HepG2 (cell line): Measurements from ENCODE around the gene WDR43. TPM values are rescaled to one million over a fixed set of nuclear protein-coding genes. Genes with fewer than 3 reads are reported as not detected.

ENCODE experiments used
- ATAC-seq: fragments of 200-7000 bp; cut with Tn5 transposase; 3 replicates; pipeline ENCODE4 v1.9.1; 2020; ENCODE audit warnings: mild to moderate bottlenecking, moderate library complexity
- BruUV-seq: library from RNA; stranded (reverse); fragments of 400-500 nt; replicated peaks from 2 replicates; lab custom pipeline; 2021; lab: Mats Ljungman, UMichigan
- CTCF ChIA-PET: fragments of 300-600 bp; formaldehyde crosslinking; extraction: SDS; loops from one replicate; lab custom pipeline; 2021; ENCODE audit warnings: low total read pairs, inconsistent platforms, low intra/inter-chr PET ratio; lab: Yijun Ruan, JAX
- POLR2A ChIA-PET: fragments of 350-600 bp; sonication (Branson Sonifier 250); formaldehyde crosslinking; loops from one replicate; lab custom pipeline; 2020; ENCODE audit warnings: antibody characterized with exemption, inconsistent platforms; lab: Yijun Ruan, JAX
- DNase-seq: peaks from one replicate; pipeline ENCODE4 v3.0.0-alpha.2; 2015; ENCODE audit warnings: low spot score
- FAIRE-seq: peaks from 3 replicates; lab custom pipeline; 2011; peaks lifted over from hg19 to GRCh38; lab: Jason Lieb, UNC
- H2AFZ ChIP-seq: one replicate; pipeline ENCODE4 v1.6.1; 2011; ENCODE audit warnings: low read length, inconsistent platforms
- H3K27ac ChIP-seq: fragments of 300-600 bp; 3 replicates; pipeline ENCODE4 v1.8.0; 2011; ENCODE audit warnings: mixed run types, mild to moderate bottlenecking, mixed read lengths, low read length, inconsistent platforms; ENCODE audit not compliant: insufficient read depth; ENCODE audit errors: extremely low read length
- H3K27me3 ChIP-seq, 2 experiments: fragments of 200-600 bp in 1 of 2; 2 replicates in 1 of 2; 3 replicates in 1 of 2; pipeline versions ENCODE4 v1.6.0 to v1.8.0; 2011; ENCODE audit warnings: low read length in 2 of 2, mild to moderate bottlenecking in 2 of 2, moderate library complexity in 2 of 2, inconsistent platforms in 1 of 2; ENCODE audit not compliant: insufficient read depth in 2 of 2, control insufficient read depth in 1 of 2
- H3K36me3 ChIP-seq, 2 experiments: fragments of 200-600 bp in 1 of 2; replicated peaks in 1 of 2; 2 replicates in 1 of 2; 3 replicates in 1 of 2; pipeline versions ENCODE4 v1.5.1 to v1.8.0; 2011; ENCODE audit warnings: low read length in 2 of 2, inconsistent platforms in 1 of 2; ENCODE audit not compliant: insufficient read depth in 2 of 2, control insufficient read depth in 1 of 2
- H3K4me1 ChIP-seq: 2 replicates; pipeline ENCODE4 v1.5.1; 2012; ENCODE audit warnings: low read length, inconsistent platforms; ENCODE audit not compliant: insufficient read depth
- H3K4me2 ChIP-seq: 2 replicates; pipeline ENCODE4 v1.6.0; 2011; ENCODE audit warnings: low read depth, low read length, inconsistent platforms
- H3K4me3 ChIP-seq, 3 experiments: fragments of 200-600 bp in 1 of 3; sonication (generic), shearing (Covaris generic) in 1 of 3; replicated peaks in 1 of 3; 2 replicates each; pipeline ENCODE4 v1.5.1; 2011 to 2016; ENCODE audit warnings: low read length in 3 of 3, inconsistent platforms in 2 of 3, low read depth in 2 of 3, mild to moderate bottlenecking in 2 of 3, control low read depth in 1 of 3, mixed read lengths in 1 of 3; ENCODE audit not compliant: insufficient read depth in 1 of 3
- H3K79me2 ChIP-seq: one replicate; pipeline ENCODE4 v1.6.1; 2011; ENCODE audit warnings: low read length, inconsistent platforms; ENCODE audit not compliant: insufficient read depth
- H3K9ac ChIP-seq: 2 replicates; pipeline ENCODE4 v1.6.0; 2011; ENCODE audit warnings: mild to moderate bottlenecking, low read depth, low read length, inconsistent platforms; ENCODE audit not compliant: insufficient read depth
- H3K9me3 ChIP-seq: 2 replicates; pipeline ENCODE4 v1.5.1; 2012; ENCODE audit warnings: mild to moderate bottlenecking, low read length
- H4K20me1 ChIP-seq: 2 replicates; pipeline ENCODE4 v1.6.0; 2011; ENCODE audit warnings: inconsistent platforms, mild to moderate bottlenecking, low read length, moderate library complexity; ENCODE audit not compliant: insufficient read depth
- ARID5B ChIP-seq: IDR thresholded peaks from 2 replicates; pipeline ENCODE4 v1.4.0; 2020; ENCODE audit warnings: mild to moderate bottlenecking, missing genetic modification reagents
- CENPX ChIP-seq: sonication (generic); formaldehyde crosslinking; IDR thresholded peaks from 2 replicates; pipeline ENCODE4 v1.9.0; 2021; ENCODE audit warnings: mild to moderate bottlenecking, missing genetic modification reagents, moderate library complexity
- ELF1 ChIP-seq: sonication (generic); formaldehyde crosslinking; IDR thresholded peaks from 2 replicates; pipeline ENCODE4 v1.4.0; 2020; ENCODE audit warnings: missing genetic modification reagents
- FOXA1 ChIP-seq, 2 experiments: fragments of 450-650 bp in 1 of 2; sonication (generic) in 1 of 2; formaldehyde crosslinking in 1 of 2; IDR thresholded peaks; 2 replicates each; pipeline versions ENCODE4 v1.4.0 to v1.6.1; 2016 to 2020; ENCODE audit warnings: missing genetic modification reagents in 1 of 2
- HOXA3 ChIP-seq: sonication (generic); formaldehyde crosslinking; IDR thresholded peaks from 2 replicates; pipeline ENCODE4 v1.5.0; 2020; ENCODE audit warnings: missing genetic modification reagents
- KDM5B ChIP-seq: sonication (generic); formaldehyde crosslinking; IDR thresholded peaks from 2 replicates; pipeline ENCODE4 v1.4.0; 2020; ENCODE audit warnings: missing genetic modification reagents, mild to moderate bottlenecking, borderline replicate concordance
- NR2F6 ChIP-seq, 2 experiments: IDR thresholded peaks; 2 replicates each; pipeline ENCODE4 v1.6.1; 2016; ENCODE audit warnings: antibody characterized with exemption in 1 of 2, mild to moderate bottlenecking in 1 of 2
- PLRG1 ChIP-seq: fragments of 450-650 bp; conservative IDR thresholded peaks from 2 replicates; pipeline ENCODE4 v1.6.1; 2016
- RFX5 ChIP-seq: IDR thresholded peaks from 2 replicates; pipeline ENCODE4 v1.6.1; 2011; ENCODE audit warnings: low read depth, low read length, improper control_type of control experiment
- RXRB ChIP-seq: IDR thresholded peaks from 2 replicates; pipeline ENCODE4 v1.6.1; 2016; ENCODE audit warnings: borderline replicate concordance, missing genetic modification reagents, missing compliant biosample characterization
- SALL1 ChIP-seq: sonication (generic); formaldehyde crosslinking; IDR thresholded peaks from 2 replicates; pipeline ENCODE4 v1.8.0; 2022; ENCODE audit warnings: mild to moderate bottlenecking, missing genetic modification reagents
- XRCC5 ChIP-seq: fragments of 200-400 bp; formaldehyde crosslinking; optimal IDR thresholded peaks from 2 replicates; pipeline ENCODE3; 2017; ENCODE audit warnings: mild to moderate bottlenecking, low read length
- ZNF883 ChIP-seq: sonication (generic); formaldehyde crosslinking; IDR thresholded peaks from 2 replicates; pipeline ENCODE4 v1.5.1; 2020; ENCODE audit warnings: mild to moderate bottlenecking, missing genetic modification reagents; ENCODE audit errors: not compliant biosample characterization
- WGBS: methylation state at CpG from one replicate; pipeline ENCODE4 v1.1.6; 2017; ENCODE audit warnings: low lambda C conversion rate; 5-methylcytosine and 5-hydroxymethylcytosine counted together
- in situ Hi-C: cut with HindIII; loops from 2 replicates; pipeline ENCODE4 v1.10.0; 2017; ENCODE audit warnings: low pct_unique_long_range_greater_than_20kb; ENCODE audit not compliant: extremely low pct_ligation_motif_present
- intact Hi-C: fragments of 100-400 bp; cut with micrococcal nuclease; formaldehyde crosslinking; loops from one replicate; pipeline ENCODE4 v1.10.0; 2022; ENCODE audit not compliant: unreplicated experiment
- polyA plus RNA-seq, 8 experiments: library from polyadenylated mRNA; depleted of rRNA in 3 of 8; stranded (reverse) in 7 of 8; unstranded in 1 of 8; fragments of >200 nt; fragmentation: Illumina TruSeq in 4 of 8; extraction: Trizol in 4 of 8; gene quantifications; 2 replicates each; pipeline versions ENCODE4 v1.2.1 to v1.2.3, GENCODE V29; 2011 to 2016; ENCODE audit warnings: low read depth in 4 of 8, missing spikeins in 1 of 8, mixed read lengths in 1 of 8; ENCODE audit not compliant: insufficient read depth in 1 of 8
- total RNA-seq, 5 experiments: library from RNA; depleted of rRNA; stranded (reverse); fragments of >200 nt; fragmentation: Illumina TruSeq; extraction: Trizol; gene quantifications; 2 replicates each; pipeline ENCODE4 v1.2.3, GENCODE V29; 2016; ENCODE audit warnings: low read depth in 1 of 5
- TF ChIP-seq, protein P1 (sequence below): sonication (generic); formaldehyde crosslinking; IDR thresholded peaks from 2 replicates; pipeline ENCODE4 v1.5.0; 2020; ENCODE audit warnings: mild to moderate bottlenecking, missing genetic modification reagents, moderate library complexity
- TF ChIP-seq, protein P2 (sequence below): sonication (generic); formaldehyde crosslinking; IDR thresholded peaks from 2 replicates; pipeline ENCODE4 v1.5.1; 2020; ENCODE audit warnings: mild to moderate bottlenecking, missing genetic modification reagents, moderate library complexity

WDR43 gene
- total and polyA plus RNA-seq, 2 of the 13 experiments (the other 11 are each of a cell fraction or from before 2014, with no cell fraction given): 121 to 167 TPM

DNA sequence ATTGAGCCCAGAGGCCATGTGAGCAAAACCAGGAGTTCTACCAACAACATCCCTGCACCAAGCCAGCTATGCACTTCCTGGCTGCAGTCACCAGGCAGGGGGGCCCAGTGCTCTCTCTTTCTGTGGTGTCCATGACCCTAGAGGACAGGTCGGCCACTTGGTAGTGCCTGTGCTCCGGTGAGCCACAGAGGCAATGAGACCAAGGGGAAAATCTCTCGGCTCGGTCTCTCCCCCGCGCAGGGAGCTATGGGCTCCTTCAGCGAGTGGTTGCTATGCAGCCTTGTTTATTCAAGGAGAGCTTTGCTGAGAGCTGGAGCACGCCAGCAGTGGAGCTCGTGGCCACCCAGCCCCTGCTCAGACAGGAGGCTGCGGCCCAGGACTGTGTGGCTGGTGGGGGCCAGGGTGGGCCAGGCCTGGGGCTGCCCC, 86.6 kb downstream of the WDR43 start, which contains the start of gene TOGARAM2:
Gene TOGARAM2, plus strand, starts transcription at position 283 of the 426 bp plus-strand sequence. CDS start 13,537 bp downstream, outside the sequence.
- FAIRE-seq (no peak), ATAC-seq (peak; percentile 76), DNase-seq (peak; percentile 23)
- Histone ChIP-seq H4K20me1 (no peaks in the 10 kb centered on the region), H3K9me3 (no peaks in the 10 kb centered on the region), H3K36me3 (no peaks in the 10 kb centered on the region), H3K4me1 (peaks cover 5% of the 10 kb centered on the region; the same call in 1 of the 2 replicates), H3K27ac (no peak within 1 kb of the TSS), H2AFZ (no peak within 1 kb of the TSS), H3K4me3 (no peak within 1 kb of the TSS; a peak in 1 of 6 replicates), H3K4me2 (peak within 1 kb of the TSS; percentile 19), H3K9ac (no peak within 1 kb of the TSS), H3K79me2 (no peaks in the 10 kb centered on the region), H3K27me3 (peaks cover 4 to 42% of the 10 kb centered on the region in 2 experiments; a peak in 3 of 5 replicates)
- ChIA-PET CTCF (no interaction called here), POLR2A (no interaction called here)
- intact Hi-C loops (no loop called here), in situ Hi-C loops (loop anchor here (25.0 kb wide), 1 partner anchor 856 kb away; no protein-coding TSS in a partner anchor)
- 2% methylated on average over 7 of the region's 10 CpGs for WGBS
- no TSS peak for BruUV-seq
- no peak for TF ChIP-seq CENPX (CRISPR knock-in tag)
- TF ChIP-seq ELF1 (CRISPR knock-in tag): peak; percentile 44
- TF ChIP-seq HOXA3 (CRISPR knock-in tag): no peak
- no peak for TF ChIP-seq FOXA1 (IDR thresholded peaks at IDR 0.05)
- TF ChIP-seq FOXA1 (CRISPR knock-in tag; IDR thresholded peaks at IDR 0.05): peak; percentile 19; the same call in 1 of the 2 replicates
- TF ChIP-seq, protein P1, sequence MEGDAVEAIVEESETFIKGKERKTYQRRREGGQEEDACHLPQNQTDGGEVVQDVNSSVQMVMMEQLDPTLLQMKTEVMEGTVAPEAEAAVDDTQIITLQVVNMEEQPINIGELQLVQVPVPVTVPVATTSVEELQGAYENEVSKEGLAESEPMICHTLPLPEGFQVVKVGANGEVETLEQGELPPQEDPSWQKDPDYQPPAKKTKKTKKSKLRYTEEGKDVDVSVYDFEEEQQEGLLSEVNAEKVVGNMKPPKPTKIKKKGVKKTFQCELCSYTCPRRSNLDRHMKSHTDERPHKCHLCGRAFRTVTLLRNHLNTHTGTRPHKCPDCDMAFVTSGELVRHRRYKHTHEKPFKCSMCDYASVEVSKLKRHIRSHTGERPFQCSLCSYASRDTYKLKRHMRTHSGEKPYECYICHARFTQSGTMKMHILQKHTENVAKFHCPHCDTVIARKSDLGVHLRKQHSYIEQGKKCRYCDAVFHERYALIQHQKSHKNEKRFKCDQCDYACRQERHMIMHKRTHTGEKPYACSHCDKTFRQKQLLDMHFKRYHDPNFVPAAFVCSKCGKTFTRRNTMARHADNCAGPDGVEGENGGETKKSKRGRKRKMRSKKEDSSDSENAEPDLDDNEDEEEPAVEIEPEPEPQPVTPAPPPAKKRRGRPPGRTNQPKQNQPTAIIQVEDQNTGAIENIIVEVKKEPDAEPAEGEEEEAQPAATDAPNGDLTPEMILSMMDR (CRISPR knock-in tag): 0 out of 2 replicates have a peak, but pooled peaks have one; percentile 19
- peak; percentile 48; the same call in 1 of the 2 replicates for TF ChIP-seq RFX5
- TF ChIP-seq PLRG1: no peak
- peak; percentile 29; the same call in 1 of the 2 replicates for TF ChIP-seq SALL1 (CRISPR knock-in tag)
- no peak for TF ChIP-seq ZNF883
- TF ChIP-seq XRCC5: no peak
- TF ChIP-seq RXRB (CRISPR knock-in tag): peak; percentile 36; the same call in 1 of the 2 replicates
- TF ChIP-seq, protein P2, sequence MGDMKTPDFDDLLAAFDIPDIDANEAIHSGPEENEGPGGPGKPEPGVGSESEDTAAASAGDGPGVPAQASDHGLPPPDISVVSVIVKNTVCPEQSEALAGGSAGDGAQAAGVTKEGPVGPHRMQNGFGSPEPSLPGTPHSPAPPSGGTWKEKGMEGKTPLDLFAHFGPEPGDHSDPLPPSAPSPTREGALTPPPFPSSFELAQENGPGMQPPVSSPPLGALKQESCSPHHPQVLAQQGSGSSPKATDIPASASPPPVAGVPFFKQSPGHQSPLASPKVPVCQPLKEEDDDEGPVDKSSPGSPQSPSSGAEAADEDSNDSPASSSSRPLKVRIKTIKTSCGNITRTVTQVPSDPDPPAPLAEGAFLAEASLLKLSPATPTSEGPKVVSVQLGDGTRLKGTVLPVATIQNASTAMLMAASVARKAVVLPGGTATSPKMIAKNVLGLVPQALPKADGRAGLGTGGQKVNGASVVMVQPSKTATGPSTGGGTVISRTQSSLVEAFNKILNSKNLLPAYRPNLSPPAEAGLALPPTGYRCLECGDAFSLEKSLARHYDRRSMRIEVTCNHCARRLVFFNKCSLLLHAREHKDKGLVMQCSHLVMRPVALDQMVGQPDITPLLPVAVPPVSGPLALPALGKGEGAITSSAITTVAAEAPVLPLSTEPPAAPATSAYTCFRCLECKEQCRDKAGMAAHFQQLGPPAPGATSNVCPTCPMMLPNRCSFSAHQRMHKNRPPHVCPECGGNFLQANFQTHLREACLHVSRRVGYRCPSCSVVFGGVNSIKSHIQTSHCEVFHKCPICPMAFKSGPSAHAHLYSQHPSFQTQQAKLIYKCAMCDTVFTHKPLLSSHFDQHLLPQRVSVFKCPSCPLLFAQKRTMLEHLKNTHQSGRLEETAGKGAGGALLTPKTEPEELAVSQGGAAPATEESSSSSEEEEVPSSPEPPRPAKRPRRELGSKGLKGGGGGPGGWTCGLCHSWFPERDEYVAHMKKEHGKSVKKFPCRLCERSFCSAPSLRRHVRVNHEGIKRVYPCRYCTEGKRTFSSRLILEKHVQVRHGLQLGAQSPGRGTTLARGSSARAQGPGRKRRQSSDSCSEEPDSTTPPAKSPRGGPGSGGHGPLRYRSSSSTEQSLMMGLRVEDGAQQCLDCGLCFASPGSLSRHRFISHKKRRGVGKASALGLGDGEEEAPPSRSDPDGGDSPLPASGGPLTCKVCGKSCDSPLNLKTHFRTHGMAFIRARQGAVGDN: peak; percentile 11; the same call in 1 of the 2 replicates
- no peak for TF ChIP-seq NR2F6 (IDR thresholded peaks at IDR 0.05)
- TF ChIP-seq NR2F6 (CRISPR knock-in tag; IDR thresholded peaks at IDR 0.05): 0 out of 2 replicates have a peak, but pooled peaks have one; percentile 21
- TF ChIP-seq ARID5B (CRISPR knock-in tag): 0 out of 2 replicates have a peak, but pooled peaks have one; percentile 17
- TF ChIP-seq KDM5B (CRISPR knock-in tag): no peak; the same call in 1 of the 2 replicates
